Fibroblast of lung (primary cell): ENCODE results near the gene ADAD2.

ENCODE experiments used
- EZH2 ChIP-seq: IDR thresholded peaks from 2 replicates; pipeline ENCODE4 v1.5.1; 2012; ENCODE audit warnings: low read length, control low read depth, mild to moderate bottlenecking; ENCODE audit errors: missing control alignments
- TF ChIP-seq, protein P1 (sequence below), 2 donors: IDR thresholded peaks in 1 of 2; conservative IDR thresholded peaks in 1 of 2; 1 replicate in 1 of 2; 2 replicates in 1 of 2; pipeline ENCODE4 v1.5.1; 2011 to 2012; ENCODE audit warnings: low read length in 2 of 2, control low read depth in 1 of 2, inconsistent platforms in 1 of 2, low read depth in 1 of 2, mild to moderate bottlenecking in 1 of 2

DNA sequence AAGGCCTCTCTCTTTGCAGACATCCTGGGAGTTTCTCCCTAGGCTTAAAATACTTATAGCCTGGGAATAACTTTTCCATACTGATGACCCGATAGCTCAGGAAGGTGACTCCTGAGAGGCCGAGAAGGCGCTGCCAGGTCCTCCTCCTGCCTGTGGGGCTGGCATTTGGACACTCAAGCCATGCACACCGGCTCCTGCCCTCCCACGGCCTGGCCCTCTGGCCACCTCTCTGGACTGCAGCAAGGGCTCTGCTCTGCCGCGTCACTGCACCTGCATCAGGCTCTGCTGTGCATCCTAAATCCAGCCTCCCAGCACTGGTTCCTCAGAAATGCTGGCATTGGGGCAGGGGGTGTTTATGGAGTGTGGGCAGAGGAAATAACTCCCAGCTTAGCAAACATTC is 34.6 kb downstream of the ADAD2 start:
- TF ChIP-seq, protein P1, sequence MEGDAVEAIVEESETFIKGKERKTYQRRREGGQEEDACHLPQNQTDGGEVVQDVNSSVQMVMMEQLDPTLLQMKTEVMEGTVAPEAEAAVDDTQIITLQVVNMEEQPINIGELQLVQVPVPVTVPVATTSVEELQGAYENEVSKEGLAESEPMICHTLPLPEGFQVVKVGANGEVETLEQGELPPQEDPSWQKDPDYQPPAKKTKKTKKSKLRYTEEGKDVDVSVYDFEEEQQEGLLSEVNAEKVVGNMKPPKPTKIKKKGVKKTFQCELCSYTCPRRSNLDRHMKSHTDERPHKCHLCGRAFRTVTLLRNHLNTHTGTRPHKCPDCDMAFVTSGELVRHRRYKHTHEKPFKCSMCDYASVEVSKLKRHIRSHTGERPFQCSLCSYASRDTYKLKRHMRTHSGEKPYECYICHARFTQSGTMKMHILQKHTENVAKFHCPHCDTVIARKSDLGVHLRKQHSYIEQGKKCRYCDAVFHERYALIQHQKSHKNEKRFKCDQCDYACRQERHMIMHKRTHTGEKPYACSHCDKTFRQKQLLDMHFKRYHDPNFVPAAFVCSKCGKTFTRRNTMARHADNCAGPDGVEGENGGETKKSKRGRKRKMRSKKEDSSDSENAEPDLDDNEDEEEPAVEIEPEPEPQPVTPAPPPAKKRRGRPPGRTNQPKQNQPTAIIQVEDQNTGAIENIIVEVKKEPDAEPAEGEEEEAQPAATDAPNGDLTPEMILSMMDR (conservative IDR thresholded peaks at IDR 0.05 in 1 of 2, IDR thresholded peaks at IDR 0.05 in 1 of 2; ENCODE audit: low read depth in 1 of 2, low read length in 2 of 2): no peak
- no peak for TF ChIP-seq EZH2
